Colonic mucosa (tissue), 4 donors: ENCODE measurements around the gene RGSL1. TPM values are rescaled to one million over a fixed set of nuclear protein-coding genes. Genes with fewer than 3 reads are reported as not detected.
A peak's percentile ranks its signal among the peaks of the same experiment; 100 is the strongest.

ENCODE experiments used
- DNase-seq: peaks from one replicate; pipeline ENCODE4 v3.0.0-alpha.2; 2020
- H3K27ac ChIP-seq: fragments of 200-600 bp; one replicate; pipeline ENCODE4 v1.8.0; 2021
- H3K27me3 ChIP-seq: fragments of 200-600 bp; one replicate; pipeline ENCODE4 v1.8.0; 2021
- H3K36me3 ChIP-seq: fragments of 200-600 bp; one replicate; pipeline ENCODE4 v1.8.0; 2021
- H3K4me1 ChIP-seq: fragments of 200-600 bp; one replicate; pipeline ENCODE4 v1.8.0; 2021; ENCODE audit warnings: mild to moderate bottlenecking
- H3K4me3 ChIP-seq: fragments of 200-600 bp; one replicate; pipeline ENCODE4 v1.8.0; 2021
- H3K9ac ChIP-seq, 2 donors: one replicate each; pipeline ENCODE4 v1.7.0; 2013; ENCODE audit warnings: control low read depth in 2 of 2, low read depth in 2 of 2, low read length in 2 of 2
- H3K9me3 ChIP-seq: fragments of 200-600 bp; one replicate; pipeline ENCODE4 v1.8.0; 2021
- CTCF ChIP-seq: fragments of 200-600 bp; IDR thresholded peaks from one replicate; pipeline ENCODE4 v1.8.0; 2022; ENCODE audit warnings: antibody characterized with exemption, mild to moderate bottlenecking
- intact Hi-C: fragments of 100-400 bp; cut with DNase I; formaldehyde crosslinking; loops from one replicate; pipeline ENCODE4 v1.14.1; 2022
- total RNA-seq, 2 donors: library from RNA; stranded (reverse); fragmentation: NEBNext Ultra II Directional in 1 of 2; extraction: Animal tissue kit (Norgen Biotek cat#: 25700) in 1 of 2; gene quantifications; one replicate each; pipeline ENCODE4 v1.2.1, GENCODE V29; 2021
- donor health status: healthy.
- donor health status: DM: no; HTN: no; CAD: no.
- donor health status: DM: no; HTN: no; CAD: no.

The RGSL1 gene
- total RNA-seq, 2 donors from 2014 or later: not detected

GRCh38 chr1:182408435-182409075, 41.4 kb upstream of the RGSL1 start:
- H3K9ac ChIP-seq: no peak overlapping the region
- no peak overlapping the region for H3K4me3 ChIP-seq
- intact Hi-C loops: no loop called here

GRCh38 chr1:182410138-182410537, 39.8 kb upstream of the RGSL1 start:
- Histone ChIP-seq H3K4me1 (no peaks in the 10 kb centered on the region), H3K9me3 (no peaks in the 10 kb centered on the region), H3K36me3 (no peaks in the 10 kb centered on the region), H3K9ac (no peak overlapping the region), H3K4me3 (no peak overlapping the region), H3K27me3 (no peaks in the 10 kb centered on the region), H3K27ac (no peak overlapping the region)
- intact Hi-C loops: no loop called here
- no peak for TF ChIP-seq CTCF
- no peak for DNase-seq

More at GRCh38 chr1:182408435-182409075, 41.4 kb upstream of the RGSL1 start:
- Histone ChIP-seq H3K36me3 (no peaks in the 10 kb centered on the region), H3K27ac (peak overlapping the region; percentile 48), H3K4me1 (no peaks in the 10 kb centered on the region), H3K27me3 (no peaks in the 10 kb centered on the region), H3K9me3 (no peaks in the 10 kb centered on the region)
- no peak for TF ChIP-seq CTCF
- peak; percentile 51 for DNase-seq

GRCh38 chr1:182410620-182411273, 39.2 kb upstream of the RGSL1 start:
- no peak for TF ChIP-seq CTCF
- Histone ChIP-seq H3K36me3 (no peaks in the 10 kb centered on the region), H3K27ac (no peak overlapping the region), H3K9me3 (no peaks in the 10 kb centered on the region), H3K9ac (no peak overlapping the region), H3K4me3 (no peak overlapping the region), H3K27me3 (no peaks in the 10 kb centered on the region), H3K4me1 (no peaks in the 10 kb centered on the region)
- no peak for DNase-seq
- intact Hi-C loops: no loop called here

- no peak overlapping the region for H3K27ac ChIP-seq
- H3K9me3 ChIP-seq: no peaks in the 10 kb centered on the region
- no peak for DNase-seq
- no peaks in the 10 kb centered on the region for H3K27me3 ChIP-seq
- intact Hi-C loops: no loop called here
- no peak overlapping the region for H3K9ac ChIP-seq
- no peaks in the 10 kb centered on the region for H3K36me3 ChIP-seq
- no peaks in the 10 kb centered on the region for H3K4me1 ChIP-seq
- H3K4me3 ChIP-seq: no peak overlapping the region
- TF ChIP-seq CTCF: no peak
These were observed 36.5 kb upstream of the RGSL1 start for GRCh38 chr1:182413486-182413885.

GRCh38 chr1:182413969-182414368, 36.0 kb upstream of the RGSL1 start:
- Histone ChIP-seq H3K9me3 (no peaks in the 10 kb centered on the region), H3K4me1 (no peaks in the 10 kb centered on the region), H3K4me3 (no peak overlapping the region), H3K9ac (no peak overlapping the region), H3K27me3 (no peaks in the 10 kb centered on the region), H3K27ac (no peak overlapping the region), H3K36me3 (no peaks in the 10 kb centered on the region)
- no peak for DNase-seq
- intact Hi-C loops: no loop called here
- TF ChIP-seq CTCF: no peak
